PFSK-1 (cell line): ENCODE results near the gene DGLUCY.

Experiments used
- FOXP2 ChIP-seq: optimal IDR thresholded peaks from 2 replicates; pipeline ENCODE3; 2011; ENCODE audit warnings: borderline replicate concordance, control low read depth, inconsistent platforms; ENCODE audit not compliant: insufficient read depth; ENCODE audit errors: extremely low read length, extremely low read depth
- POLR2AphosphoS5 ChIP-seq: IDR thresholded peaks from 2 replicates; pipeline ENCODE4 v1.6.1; 2012; ENCODE audit warnings: low read depth, mild to moderate bottlenecking, control low read depth, low read length, moderate library complexity
- REST ChIP-seq, 2 experiments: IDR thresholded peaks; 2 replicates each; pipeline versions ENCODE4 v1.6.1 to v1.8.0; 2011 to 2012; ENCODE audit warnings: low read depth in 2 of 2, low read length in 2 of 2, control low read depth in 1 of 2, inconsistent platforms in 1 of 2, mild to moderate bottlenecking in 1 of 2, moderate library complexity in 1 of 2; ENCODE audit not compliant: insufficient read depth in 1 of 2
- SIN3A ChIP-seq: IDR thresholded peaks from 2 replicates; pipeline ENCODE4 v1.6.1; 2012; ENCODE audit warnings: mild to moderate bottlenecking, low read length, moderate library complexity, borderline replicate concordance; ENCODE audit not compliant: insufficient read depth
- TAF1 ChIP-seq: IDR thresholded peaks from 2 replicates; pipeline ENCODE4 v1.6.1; 2012; ENCODE audit warnings: low read length, control low read depth, borderline replicate concordance; ENCODE audit not compliant: insufficient read depth

- TF ChIP-seq TAF1 (no peak), POLR2AphosphoS5 (no peak), REST (IDR thresholded peaks at IDR 0.05; ENCODE audit: insufficient read depth in 1 of 2, low read depth in 2 of 2, low read length in 2 of 2) (no peak), SIN3A (no peak), FOXP2 (no peak)
Measured at GRCh38 chr14:91139776-91140175, 25.9 kb downstream of the DGLUCY start.
